GM21360 (cell line): ENCODE results near the gene STAP2.

Source experiments
- ATAC-seq: cut with Tn5 transposase; IDR thresholded peaks from one replicate; pipeline ENCODE4 v1.9.1; 2021; ENCODE audit warnings: mild to moderate bottlenecking, moderate library complexity; ENCODE audit not compliant: unreplicated experiment

The STAP2 gene

GRCh38 chr19:4370418-4371041, 31.9 kb upstream of the STAP2 start:
- no peak for ATAC-seq

GRCh38 chr19:4369888-4370260, 31.2 kb upstream of the STAP2 start:
- peak; percentile 41 for ATAC-seq

- peak; percentile 43 for ATAC-seq
Observed at GRCh38 chr19:4369109-4369887, 30.7 kb upstream of the STAP2 start.

- ATAC-seq: no peak
Observed at GRCh38 chr19:4368128-4368820, 29.6 kb upstream of the STAP2 start.

GRCh38 chr19:4367781-4368127, 29.1 kb upstream of the STAP2 start:
- no peak for ATAC-seq

GRCh38 chr19:4367336-4367723, 28.7 kb upstream of the STAP2 start:
- no peak for ATAC-seq

- no peak for ATAC-seq
Observed at GRCh38 chr19:4366666-4367335, 28.2 kb upstream of the STAP2 start.

DNA sequence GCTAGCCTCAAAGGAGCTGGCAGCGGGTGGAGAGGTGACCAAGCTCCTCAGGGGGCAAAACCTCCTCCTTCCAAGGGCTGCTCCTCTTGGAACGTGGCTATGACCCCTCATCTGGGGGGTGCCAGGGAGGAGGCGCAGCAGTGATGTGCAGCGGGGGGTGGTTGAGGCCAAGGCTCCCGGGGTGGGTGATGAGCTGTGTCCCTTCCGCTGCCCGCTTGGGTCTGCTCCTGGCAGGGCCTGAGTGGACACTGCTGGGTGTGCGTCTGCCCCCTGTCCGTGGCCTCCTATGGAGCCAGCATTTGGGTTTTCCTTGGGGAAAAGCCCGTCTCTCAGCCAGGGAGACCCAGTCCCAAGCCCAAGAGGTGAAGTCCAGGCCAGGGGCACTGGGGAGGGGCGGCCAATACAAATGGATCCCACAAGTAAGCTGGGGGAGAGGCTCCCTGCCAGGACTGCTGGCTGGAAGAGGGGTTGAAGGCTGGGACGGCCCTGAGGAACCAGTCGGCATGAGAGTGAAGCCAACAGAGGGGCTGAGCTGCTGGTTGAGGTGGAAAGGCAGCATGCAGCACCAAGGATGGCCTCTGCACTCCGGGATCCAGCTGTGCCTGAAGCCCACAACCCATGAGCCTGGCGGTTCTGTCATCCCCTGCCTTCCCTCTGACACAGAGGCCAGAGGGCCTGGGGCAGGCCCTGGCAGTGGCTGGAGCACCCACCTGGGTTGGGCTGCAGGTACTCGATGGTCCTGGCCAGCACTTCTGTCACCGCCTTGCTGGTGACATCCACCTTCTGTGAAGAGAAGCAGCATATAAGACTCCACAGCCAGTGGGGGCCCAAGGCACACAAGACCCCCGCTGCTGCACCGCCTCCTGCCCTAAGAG, 27.4 kb upstream of the STAP2 start:
- no peak for ATAC-seq

DNA sequence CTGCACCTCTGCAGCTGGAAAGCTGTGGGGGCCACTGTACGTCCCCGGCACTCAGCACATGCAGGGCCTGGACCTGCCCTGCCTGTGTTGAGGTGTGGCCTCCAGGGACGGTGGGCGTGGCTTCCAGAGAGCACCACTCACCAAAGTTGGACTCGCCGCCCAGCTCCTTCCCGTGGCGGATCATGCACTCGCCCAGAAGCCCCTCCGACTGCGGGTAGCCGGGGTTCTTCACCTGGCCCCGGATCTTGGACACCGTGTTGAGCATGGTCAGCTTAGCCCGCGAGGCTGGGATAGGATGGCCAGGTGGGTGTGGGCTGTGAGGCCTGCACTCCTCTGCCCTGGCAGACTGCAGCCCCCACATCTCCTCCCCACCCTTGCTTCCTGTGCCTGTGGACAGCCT, 26.7 kb upstream of the STAP2 start:
- ATAC-seq: no peak

GRCh38 chr19:4363571-4364304, 25.1 kb upstream of the STAP2 start:
- ATAC-seq: no peak

DNA sequence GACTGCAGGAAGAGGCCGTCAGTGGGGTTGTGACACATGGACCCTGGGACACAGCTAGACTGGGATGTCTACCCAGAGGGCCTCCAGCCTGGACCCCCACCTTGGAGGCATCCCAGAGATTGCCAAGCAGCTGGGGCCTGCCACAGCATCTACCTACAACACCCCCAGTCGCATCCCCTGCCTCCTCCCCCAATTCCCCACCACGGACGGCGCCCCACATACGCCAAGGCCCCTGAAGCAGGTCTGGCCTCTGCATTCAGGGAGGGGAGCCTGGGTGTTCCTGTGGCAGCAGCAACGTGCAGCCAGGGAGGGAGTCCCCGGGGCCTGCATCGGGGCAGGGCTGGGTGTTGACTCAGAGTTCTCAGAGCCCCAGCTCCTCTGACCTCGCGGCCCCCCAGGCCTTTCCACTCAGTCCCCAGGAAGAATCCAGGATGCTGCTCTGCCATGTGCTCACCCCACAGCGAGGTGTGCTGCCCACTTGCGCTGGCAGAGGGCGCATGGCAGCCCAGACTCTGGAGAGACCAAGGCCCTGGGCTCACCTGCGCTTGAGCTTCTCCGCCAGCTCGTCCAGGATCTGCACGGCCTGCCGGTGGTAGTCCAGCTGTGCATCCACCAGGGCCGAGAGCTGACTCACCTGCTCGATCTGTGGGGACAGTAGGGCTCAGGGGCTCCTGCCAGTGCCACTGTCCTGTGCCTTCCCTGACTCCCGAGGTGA, 24.4 kb upstream of the STAP2 start:
- no peak for ATAC-seq

- ATAC-seq: no peak
Observed at GRCh38 chr19:4362101-4362828, 23.6 kb upstream of the STAP2 start.

DNA sequence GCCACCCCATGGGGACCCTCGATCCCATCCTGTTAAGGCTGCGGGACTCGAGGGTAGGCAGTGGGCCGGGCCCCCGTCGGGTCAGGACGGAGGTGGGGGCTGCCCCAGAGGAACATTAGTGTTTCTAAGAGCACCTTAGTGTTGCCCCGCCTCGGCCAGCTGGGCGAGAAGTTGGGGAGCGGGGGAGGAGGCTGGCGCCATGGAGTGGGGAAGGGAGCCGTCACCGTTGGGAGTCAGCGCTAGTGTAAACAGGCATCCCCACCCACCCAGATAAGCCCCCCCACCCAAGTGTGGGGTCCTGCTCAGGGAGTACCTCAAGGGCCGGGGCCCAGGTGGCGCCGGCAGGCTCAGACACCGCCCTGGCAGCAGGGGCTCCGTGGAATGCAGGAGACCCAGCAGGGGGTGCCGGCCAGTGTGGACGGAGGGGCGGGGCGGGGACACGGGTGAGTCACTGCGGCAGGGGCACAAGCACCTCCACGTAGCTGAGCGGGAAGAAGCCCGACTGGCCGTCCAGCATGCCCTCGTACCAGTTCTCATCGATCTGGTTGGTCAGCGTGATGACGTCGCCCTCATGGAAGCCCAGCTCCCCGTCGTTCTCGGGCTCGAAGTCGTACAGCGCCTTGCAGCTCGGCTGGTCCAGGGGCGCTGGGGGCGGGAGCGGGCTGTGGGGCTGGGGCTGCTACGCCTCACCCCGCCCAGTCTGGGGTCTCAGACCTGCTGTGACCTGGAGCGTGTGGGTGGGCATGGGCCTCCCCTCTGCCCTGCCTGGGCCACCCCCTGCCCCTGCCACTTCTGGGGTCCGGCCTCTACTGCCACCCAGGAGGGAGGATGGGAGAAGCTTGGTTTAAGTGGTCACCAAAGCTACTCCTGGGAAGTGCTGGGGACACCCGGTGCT, 22.8 kb upstream of the STAP2 start:
- no peak for ATAC-seq

DNA sequence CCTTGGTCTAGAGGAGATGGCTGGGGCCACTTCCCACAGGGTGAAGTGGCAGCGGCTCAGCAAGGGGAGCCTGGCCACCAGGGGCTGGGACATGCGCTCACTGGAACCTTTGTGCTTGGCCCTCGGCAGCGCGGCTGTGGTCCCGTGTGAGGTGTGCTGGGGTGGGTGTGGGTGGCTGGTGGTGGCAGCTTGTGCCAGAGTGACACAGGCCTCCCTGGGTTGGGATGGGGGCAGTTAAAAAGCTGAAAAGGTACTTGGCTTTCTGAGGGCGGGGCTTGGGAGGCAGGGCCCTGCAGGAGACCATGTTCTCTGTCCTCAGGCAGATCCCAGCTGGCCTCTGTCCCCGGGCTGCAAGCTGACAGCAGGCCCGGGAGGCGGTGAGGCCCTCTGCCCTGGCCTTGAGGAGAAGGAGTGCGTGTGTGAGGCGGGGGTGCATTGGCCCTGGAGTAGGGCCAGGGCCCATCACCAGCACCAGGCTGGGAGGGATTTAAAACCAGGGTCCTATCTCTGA, 22.1 kb upstream of the STAP2 start:
- no peak for ATAC-seq

DNA sequence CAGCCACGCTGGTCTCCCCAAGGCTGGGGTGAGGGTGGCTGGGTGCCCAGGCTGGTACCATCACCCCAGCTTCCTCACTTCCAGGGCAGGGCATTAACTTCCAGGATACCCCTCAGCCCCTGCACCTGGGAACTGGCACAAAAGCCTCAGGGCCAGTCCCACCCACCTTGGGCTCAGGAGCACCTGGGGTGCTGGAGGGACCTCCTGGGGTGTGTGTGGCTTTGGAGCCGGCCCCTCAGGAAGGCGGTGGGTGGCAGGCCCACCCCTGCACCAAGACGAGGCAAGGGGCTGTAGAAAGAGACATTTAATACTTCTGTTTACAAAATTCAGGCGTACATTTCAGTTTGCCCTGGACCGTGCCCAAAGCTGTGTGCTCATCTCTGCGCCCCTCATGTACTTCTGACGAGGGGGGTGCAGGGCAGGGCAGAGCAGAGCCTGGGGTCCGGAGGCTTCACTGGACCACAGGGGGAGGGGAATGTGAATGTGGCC, 21.5 kb upstream of the STAP2 start:
- no peak for ATAC-seq

GRCh38 chr19:4359627-4360000, 21.0 kb upstream of the STAP2 start:
- ATAC-seq: no peak
